AG04450 (cell line): ENCODE measurements around the gene CCL28. TPM values are rescaled to one million over a fixed set of nuclear protein-coding genes. Genes with fewer than 3 reads are reported as not detected.

Source experiments
- CTCF ChIA-PET: fragments of 300-600, 350-600 bp; formaldehyde crosslinking; extraction: SDS; loops from one replicate; lab custom pipeline; 2022; ENCODE audit warnings: antibody characterized with exemption, inconsistent platforms; lab: Charles Lee
- POLR2A ChIA-PET: fragments of 350-600 bp; formaldehyde crosslinking; extraction: SDS; loops from one replicate; lab custom pipeline; 2021; ENCODE audit warnings: antibody characterized with exemption, inconsistent platforms; lab: Yijun Ruan, JAX
- DNase-seq: peaks from one replicate; pipeline ENCODE4 v3.0.0-alpha.2; 2011; ENCODE audit warnings: low read depth, low spot score
- H3K27ac ChIP-seq: one replicate; pipeline ENCODE4 v1.5.1; 2012; ENCODE audit warnings: low read depth, low read length, control low read depth
- H3K27me3 ChIP-seq: one replicate; pipeline ENCODE4 v1.6.0; 2012; ENCODE audit warnings: low read length; ENCODE audit not compliant: control insufficient read depth, insufficient read depth
- H3K4me3 ChIP-seq: 2 replicates; pipeline ENCODE4 v1.5.1; 2011; ENCODE audit warnings: mild to moderate bottlenecking, low read depth, low read length, control low read depth
- H3K9me3 ChIP-seq: 2 replicates; pipeline ENCODE4 v1.5.1; 2012; ENCODE audit warnings: low read length; ENCODE audit not compliant: control insufficient read depth, insufficient read depth
- polyA plus RNA-seq: library from polyadenylated mRNA; depleted of rRNA; stranded (reverse); fragments of >200 nt; gene quantifications from 2 replicates; pipeline ENCODE4 v1.2.3, GENCODE V29; 2011; rRNA removed
- TF ChIP-seq, protein P1 (sequence below): IDR thresholded peaks from 2 replicates; pipeline ENCODE4 v1.5.1; 2011; ENCODE audit warnings: low read depth, low read length, control low read depth, inconsistent platforms

CCL28 gene
- polyA plus RNA-seq, 1 experiment = 0.04 TPM

DNA sequence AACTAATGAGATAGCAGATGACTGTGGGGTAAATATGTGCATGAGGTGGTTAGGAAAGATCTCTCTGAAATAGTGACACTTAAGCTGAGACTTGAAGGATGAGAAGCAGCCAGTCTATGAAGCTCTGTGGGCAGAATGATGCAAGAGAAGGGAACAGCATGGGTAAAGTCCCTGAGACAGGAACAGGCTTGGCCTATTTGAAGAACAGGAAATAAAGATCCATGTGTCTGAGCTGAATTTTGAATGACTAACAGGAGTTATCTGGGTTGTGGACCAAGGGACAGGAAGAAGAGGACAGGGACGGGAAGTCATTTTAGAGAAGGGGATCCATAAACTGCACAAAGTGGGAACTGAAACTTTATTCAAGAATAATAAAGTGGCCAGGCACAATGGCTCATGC is 73.3 kb downstream of the CCL28 start:
- DNase-seq = no peak
- H3K27me3 ChIP-seq = peaks cover 2% of the 10 kb centered on the region
- no peak overlapping the region for H3K4me3 ChIP-seq
- TF ChIP-seq, protein P1, sequence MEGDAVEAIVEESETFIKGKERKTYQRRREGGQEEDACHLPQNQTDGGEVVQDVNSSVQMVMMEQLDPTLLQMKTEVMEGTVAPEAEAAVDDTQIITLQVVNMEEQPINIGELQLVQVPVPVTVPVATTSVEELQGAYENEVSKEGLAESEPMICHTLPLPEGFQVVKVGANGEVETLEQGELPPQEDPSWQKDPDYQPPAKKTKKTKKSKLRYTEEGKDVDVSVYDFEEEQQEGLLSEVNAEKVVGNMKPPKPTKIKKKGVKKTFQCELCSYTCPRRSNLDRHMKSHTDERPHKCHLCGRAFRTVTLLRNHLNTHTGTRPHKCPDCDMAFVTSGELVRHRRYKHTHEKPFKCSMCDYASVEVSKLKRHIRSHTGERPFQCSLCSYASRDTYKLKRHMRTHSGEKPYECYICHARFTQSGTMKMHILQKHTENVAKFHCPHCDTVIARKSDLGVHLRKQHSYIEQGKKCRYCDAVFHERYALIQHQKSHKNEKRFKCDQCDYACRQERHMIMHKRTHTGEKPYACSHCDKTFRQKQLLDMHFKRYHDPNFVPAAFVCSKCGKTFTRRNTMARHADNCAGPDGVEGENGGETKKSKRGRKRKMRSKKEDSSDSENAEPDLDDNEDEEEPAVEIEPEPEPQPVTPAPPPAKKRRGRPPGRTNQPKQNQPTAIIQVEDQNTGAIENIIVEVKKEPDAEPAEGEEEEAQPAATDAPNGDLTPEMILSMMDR = no peak
- POLR2A ChIA-PET = no interaction called here
- CTCF ChIA-PET = interaction anchor here (1.6 kb wide), 1 partner anchor 51 kb away, joined by 5 read pairs; no protein-coding TSS in a partner anchor
- no peak overlapping the region for H3K27ac ChIP-seq
- H3K9me3 ChIP-seq = peaks cover 9% of the 10 kb centered on the region

DNA sequence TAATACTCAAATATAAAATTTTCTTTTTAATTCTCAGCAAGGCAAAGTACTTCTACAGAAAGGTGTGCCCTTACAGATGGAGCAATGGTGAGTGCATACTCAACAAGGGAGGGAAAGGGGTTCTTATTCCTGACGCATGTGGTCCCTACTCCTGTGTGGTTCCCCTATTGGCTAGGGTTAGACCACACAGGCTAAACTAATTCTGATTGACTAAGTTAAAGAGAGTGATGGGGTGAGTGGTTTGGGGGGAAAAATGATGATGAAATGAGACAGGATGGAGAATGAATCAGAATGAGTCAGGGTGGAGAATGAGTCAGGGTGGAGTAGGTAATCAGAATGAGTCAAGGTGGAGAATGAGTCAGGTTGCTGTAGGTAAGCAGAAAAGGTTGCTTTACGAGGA is 76.0 kb downstream of the CCL28 start:
- no peak for DNase-seq
- ChIA-PET CTCF (no interaction called here), POLR2A (no interaction called here)
- Histone ChIP-seq H3K27me3 (peaks cover 2% of the 10 kb centered on the region), H3K9me3 (peaks cover 9% of the 10 kb centered on the region), H3K4me3 (no peak overlapping the region), H3K27ac (no peak overlapping the region)
- TF ChIP-seq, protein P1 = no peak

- DNase-seq = no peak
- Histone ChIP-seq H3K9me3 (peaks cover 4% of the 10 kb centered on the region), H3K27me3 (peaks cover 2% of the 10 kb centered on the region), H3K27ac (no peak overlapping the region), H3K4me3 (no peak overlapping the region)
- POLR2A ChIA-PET = no interaction called here
- TF ChIP-seq, protein P1 = no peak
- CTCF ChIA-PET = no interaction called here
These were observed 76.5 kb downstream of the CCL28 start for GRCh38 chr5:43335681-43336080.

- ChIA-PET POLR2A (no interaction called here), CTCF (no interaction called here)
- peaks cover 2% of the 10 kb centered on the region for H3K27me3 ChIP-seq
- DNase-seq = no peak
- no peak overlapping the region for H3K27ac ChIP-seq
- TF ChIP-seq, protein P1 = no peak
- H3K4me3 ChIP-seq = no peak overlapping the region
- peaks cover 4% of the 10 kb centered on the region; the same call in 1 of the 2 replicates for H3K9me3 ChIP-seq
These were observed 79.8 kb downstream of the CCL28 start for GRCh38 chr5:43332401-43332800.

Other genes starting within 250 kb of the CCL28 start
- 0.72 and 0.83 TPM in 2 replicates for gene NIM1K, start 220.2 kb downstream of the CCL28 start, polyA plus RNA-seq
- gene HMGCS1, start 99.0 kb downstream of the CCL28 start, polyA plus RNA-seq = 26.5 and 31.1 TPM in 2 replicates
- gene TMEM267, start 71.5 kb upstream of the CCL28 start, polyA plus RNA-seq = 14.1 and 16.3 TPM in 2 replicates
- 1.9 and 3.5 TPM in 2 replicates for gene C5orf34, start 102.8 kb upstream of the CCL28 start, polyA plus RNA-seq
- 125 and 148 TPM in 2 replicates for gene PAIP1, start 144.7 kb upstream of the CCL28 start, polyA plus RNA-seq
- gene NNT, start 190.8 kb upstream of the CCL28 start, polyA plus RNA-seq = 55.4 and 64.6 TPM in 2 replicates